GM19468 (cell line): ENCODE data around the gene TXNL1.

Experiments used
- ATAC-seq: cut with Tn5 transposase; IDR thresholded peaks from one replicate; pipeline ENCODE4 v1.9.1; 2021; ENCODE audit warnings: mild to moderate bottlenecking, moderate library complexity, moderate number of reproducible peaks; ENCODE audit not compliant: unreplicated experiment; ENCODE audit errors: extremely low read depth

Gene TXNL1

DNA sequence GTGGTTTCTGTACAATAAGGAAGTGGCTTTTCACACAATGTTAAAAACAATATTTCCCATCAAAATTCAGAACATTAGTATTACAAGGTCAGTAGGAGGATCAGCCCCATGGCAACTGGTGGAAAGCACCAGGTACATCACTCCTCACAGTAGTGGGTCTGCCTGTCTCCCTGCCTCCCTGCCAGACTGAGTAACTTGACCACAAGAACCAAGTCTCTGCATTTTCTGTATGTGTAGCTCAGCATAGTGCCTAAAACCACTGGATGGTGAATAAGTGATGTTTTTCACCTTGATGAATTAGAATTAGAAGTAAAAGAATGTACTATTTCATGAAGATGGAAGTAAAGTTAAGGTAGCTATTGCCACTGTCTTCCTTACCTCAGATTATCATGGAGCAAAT, 8.7 kb upstream of the TXNL1 start:
- ATAC-seq = no peak

DNA sequence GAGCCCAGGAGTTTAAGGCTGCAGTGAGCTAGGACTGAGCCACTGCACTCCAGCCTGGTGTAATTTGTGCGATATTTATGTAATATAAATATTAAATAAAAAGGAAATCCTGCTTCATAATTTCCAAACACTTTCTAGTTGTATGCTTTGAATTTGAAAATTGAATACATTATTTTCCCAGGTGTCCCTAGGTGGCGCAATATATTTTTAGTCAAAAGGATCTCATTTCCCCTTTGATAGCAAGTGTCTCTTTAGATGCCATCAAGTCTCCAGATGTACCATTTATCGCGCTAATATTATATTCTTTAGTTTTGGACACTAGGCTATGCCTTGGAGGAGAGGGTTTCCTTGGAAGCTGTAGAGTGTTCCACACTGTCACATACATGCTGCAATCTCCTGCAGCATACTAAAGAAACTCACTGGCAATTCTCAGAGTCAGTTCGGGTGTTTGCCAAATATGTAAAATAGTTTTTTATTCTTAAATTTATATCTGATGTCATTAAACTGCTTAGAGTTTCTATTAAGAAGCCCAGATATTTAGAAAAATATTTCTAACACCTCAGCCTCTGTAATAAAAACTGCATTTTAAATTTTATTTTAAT, 7.1 kb upstream of the TXNL1 start:
- no peak for ATAC-seq

DNA sequence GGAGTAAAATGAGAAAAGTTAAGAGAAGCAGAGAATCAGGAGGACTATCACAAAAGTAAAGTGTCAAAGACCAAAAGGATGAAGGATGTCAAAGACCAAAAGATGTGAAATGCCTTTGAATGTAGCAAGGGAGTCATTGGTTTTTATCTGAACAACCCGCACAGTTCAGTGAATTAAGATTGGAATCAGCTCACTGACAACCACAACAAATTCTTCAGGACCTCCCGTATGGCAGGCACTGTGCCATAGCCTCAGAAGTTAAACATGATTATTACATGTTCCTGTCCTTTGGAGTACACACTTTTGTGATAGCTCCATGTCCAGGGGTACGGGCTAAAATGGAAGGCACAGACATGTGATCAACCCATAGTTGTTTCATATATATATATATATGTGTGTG, 5.0 kb upstream of the TXNL1 start:
- no peak for ATAC-seq

GRCh38 chr18:56641714-56642337, 3.4 kb upstream of the TXNL1 start:
- no peak for ATAC-seq

- no peak for ATAC-seq
Observed at GRCh38 chr18:56639571-56639970, 1.2 kb upstream of the TXNL1 start.

DNA sequence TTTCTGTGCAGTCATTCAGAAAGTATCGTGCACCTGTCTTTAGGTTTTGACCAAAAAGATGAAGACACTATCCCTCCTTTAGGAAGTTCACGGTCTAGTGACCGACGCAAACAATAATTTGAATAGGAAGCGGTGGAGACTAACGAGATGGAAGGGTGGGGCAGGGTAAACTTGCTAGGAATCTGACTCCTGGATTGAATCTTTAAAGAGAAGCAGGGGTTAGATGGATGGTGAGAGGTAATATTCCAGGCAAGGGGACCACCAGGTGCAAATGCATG, 651 bp upstream of the TXNL1 start:
- peak; percentile 8 for ATAC-seq

DNA sequence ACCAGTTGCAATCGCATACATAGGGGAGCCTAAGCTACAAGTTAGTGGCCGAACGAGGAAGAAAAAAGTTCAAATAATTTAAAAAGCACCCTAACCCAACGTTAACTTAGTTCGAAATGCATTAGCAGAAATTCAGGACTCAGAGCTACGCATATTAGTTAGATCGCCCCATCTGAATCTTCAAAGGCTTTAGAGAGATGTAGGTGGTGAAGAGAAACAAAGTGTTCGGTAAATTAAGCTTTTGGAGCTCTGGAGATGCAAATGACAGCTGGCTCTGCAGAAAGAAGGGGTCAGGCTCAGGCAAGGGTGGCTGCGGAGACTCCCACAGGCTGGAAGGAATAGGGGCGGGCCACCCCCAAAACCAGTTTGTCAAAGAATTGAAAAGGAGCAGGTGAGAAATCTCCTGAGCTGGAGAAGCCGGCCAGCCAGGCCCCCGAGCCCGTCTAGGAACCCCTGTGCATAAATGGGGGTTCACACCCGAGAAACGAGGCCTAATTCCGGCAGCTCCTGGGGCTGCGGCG, 621 bp downstream of the TXNL1 start:
- no peak for ATAC-seq

- ATAC-seq = no peak
Observed at GRCh38 chr18:56637176-56637575, 1.2 kb downstream of the TXNL1 start.

DNA sequence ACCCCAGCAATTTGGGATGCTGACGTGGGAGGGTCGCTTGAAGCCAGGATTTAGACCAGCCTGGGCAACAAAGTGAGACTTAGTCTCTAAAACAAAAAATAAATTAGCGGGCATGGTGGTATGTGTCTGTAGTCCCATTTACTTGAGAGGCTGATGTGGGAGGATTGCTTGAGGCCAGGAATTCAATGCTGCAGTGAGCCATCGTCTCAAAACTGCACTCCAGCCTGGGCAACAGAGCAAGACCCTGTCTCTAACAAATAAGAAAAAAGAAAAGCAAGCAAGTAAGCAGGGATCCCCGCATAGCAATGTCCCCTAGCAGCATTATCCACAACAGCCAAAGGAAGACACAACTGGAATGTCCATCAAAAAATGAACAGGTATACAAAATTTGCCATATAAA, 3.4 kb downstream of the TXNL1 start:
- no peak for ATAC-seq

GRCh38 chr18:56632070-56633022, 6.0 kb downstream of the TXNL1 start:
- no peak for ATAC-seq

DNA sequence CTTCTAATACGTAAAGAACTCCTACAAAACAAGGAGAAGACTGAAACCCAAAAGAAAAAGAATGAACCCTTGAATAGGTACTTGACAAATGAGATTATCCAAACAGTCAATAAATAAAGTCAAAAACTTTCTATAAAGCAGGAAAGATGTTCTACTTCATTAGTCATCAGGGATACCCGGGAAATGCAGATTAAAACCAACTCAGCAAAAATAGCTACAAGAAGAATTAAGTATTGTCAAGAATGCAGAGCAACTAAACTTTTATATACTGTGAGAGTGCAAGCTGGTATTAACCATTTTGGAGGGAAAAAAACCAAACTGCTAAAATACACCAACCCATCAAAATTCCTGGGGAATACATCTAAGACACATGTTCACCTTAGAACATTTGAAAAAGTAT, 10.4 kb downstream of the TXNL1 start:
- ATAC-seq = no peak

- no peak for ATAC-seq
Observed at GRCh38 chr18:56615738-56616520, 22.5 kb downstream of the TXNL1 start.

DNA sequence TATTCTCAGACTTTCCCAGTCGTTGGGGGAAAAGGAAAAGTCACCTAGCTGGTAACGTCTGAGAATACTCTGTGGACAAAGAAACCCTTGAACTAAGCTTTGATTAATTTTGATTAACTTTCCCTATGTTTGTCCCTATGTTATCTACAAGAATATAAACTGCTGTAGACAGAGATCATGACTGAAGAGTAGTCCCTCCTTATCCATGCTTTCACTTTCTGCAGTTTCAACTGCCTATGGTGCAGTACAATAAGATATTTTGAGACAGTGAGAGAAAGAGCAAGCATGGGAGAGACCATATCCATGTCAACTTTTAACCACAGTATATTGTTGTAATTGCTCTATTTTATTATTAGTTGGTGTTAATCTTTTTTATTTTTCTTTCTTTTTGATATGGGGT, 31.8 kb downstream of the TXNL1 start:
- ATAC-seq = no peak

- no peak for ATAC-seq
Observed at GRCh38 chr18:56598422-56598821, 40.0 kb downstream of the TXNL1 start.

DNA sequence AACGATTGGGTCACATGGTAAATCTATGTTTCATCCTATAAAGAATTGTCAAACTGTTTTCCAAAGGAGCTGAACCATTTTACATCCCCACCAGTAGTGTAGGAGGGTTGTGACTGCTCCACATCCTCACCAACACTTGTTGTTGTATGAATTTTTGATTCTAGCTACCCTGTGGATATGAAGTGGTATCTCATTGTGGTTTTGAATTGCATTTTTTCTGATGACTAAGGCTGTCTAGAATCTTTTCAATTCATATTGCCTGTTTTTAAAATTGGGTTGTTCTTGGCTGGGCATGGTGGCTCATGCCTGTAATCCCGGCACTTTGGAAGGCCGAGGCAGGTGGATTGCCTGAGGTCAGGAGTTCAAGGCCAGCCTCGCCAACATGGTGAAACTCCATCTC, 44.5 kb downstream of the TXNL1 start:
- no peak for ATAC-seq

DNA sequence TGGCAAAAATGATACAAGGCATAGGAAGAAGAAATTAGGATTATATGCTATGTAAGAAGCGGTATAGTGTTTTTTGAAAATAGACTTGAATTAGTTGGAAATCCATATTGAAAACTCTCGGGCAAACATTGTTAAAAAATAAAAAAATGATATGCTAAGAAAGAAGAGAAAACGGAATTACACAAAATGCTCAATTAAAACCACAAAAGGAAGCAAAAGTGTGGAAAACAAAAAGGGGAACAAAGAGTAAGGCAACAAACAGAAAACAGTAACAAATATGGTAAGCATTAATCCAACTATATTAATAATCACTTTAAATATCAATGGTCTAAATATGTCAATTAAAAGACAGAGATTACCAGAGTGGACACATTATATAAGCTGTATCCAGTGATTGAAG, 58.4 kb downstream of the TXNL1 start:
- no peak for ATAC-seq

- ATAC-seq = no peak
Observed at GRCh38 chr18:56579451-56579850, 58.9 kb downstream of the TXNL1 start.

DNA sequence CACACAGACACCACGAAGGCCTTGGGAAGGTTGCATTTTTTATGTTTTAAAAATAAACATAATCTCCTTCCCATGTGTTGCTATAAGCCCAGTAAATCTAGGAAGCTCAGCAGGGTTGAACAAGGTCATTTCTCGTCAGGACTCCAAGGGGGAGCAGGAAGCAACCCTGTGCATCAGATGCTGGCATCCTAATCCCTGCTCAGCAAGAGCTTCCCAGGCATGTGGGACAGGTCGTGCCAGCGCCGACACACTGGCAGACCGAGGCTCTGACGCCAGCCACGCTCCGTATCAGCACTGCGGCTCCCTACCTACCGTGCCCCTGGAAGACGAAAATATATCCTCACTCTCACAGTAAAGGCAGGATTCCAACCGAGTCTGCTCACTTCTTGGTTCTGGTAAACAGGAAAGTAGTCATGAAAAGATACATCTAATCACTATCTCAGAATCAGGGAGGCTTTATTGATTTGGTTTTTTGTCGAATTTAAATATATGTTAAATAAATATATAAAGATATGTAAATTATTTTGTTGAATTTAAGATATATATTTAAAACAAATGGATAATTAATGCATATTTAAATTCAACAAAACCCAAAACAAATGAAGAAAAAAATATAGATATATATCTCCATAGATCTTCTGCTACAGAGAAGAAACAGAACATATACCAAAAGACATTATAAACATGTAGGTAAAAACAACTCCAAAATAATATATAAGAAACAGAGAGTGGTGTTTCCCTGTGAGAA, 61.4 kb downstream of the TXNL1 start:
- no peak for ATAC-seq

DNA sequence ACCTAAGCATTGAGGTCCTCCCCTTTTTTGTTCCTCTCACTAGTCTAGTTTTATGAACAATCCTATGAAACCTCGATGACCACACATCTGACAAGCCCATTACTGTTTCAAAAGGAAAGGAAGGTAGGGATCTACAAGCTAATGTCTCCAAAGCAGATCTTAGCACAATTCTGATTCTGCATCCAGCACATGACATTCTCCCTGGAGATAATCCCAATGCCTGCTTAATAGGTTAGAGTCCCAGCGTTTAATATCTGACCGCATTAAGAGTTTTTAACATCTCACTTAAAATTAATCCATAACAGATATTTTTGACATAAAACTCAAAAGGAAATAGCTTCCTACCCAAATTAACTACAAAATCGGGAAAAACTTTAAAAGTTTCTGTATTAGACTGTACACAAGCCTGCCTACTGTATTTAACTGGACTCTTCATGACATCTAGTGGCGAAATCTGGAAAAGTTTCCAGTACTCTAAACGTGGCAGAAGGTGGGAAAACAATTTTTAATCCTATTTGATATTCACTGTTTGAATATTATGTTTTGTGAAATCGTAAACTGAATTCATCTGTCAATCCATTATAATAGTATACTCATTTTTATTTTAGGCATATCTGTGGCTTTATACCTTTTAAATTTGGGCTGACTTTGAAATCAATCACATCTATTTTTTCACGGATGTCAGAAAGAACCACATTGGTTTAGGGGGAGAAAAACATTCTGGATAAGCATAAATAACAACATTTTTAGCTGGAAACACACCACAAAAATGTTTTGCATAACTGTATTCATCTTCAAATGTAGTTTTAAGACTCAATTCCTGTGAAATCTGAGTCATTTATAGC, 62.4 kb downstream of the TXNL1 start:
- ATAC-seq = no peak
